Kidney (tissue), 14 donors: Measurements from ENCODE around the gene ZNF669. TPM values are rescaled to one million over a fixed set of nuclear protein-coding genes. Genes with fewer than 3 reads are reported as not detected.

Source experiments
- DNase-seq, 5 donors: peaks; one replicate each; pipeline ENCODE4 v3.0.0-alpha.2; 2013 to 2020
- FAIRE-seq: peaks from 2 replicates; lab custom pipeline; 2012; peaks lifted over from hg19 to GRCh38; lab: Jason Lieb, UNC
- H3K27ac ChIP-seq, 2 donors: one replicate each; pipeline ENCODE4 v1.7.0; 2013; ENCODE audit warnings: low read depth in 2 of 2, low read length in 2 of 2, inconsistent platforms in 1 of 2
- H3K27me3 ChIP-seq: one replicate; pipeline ENCODE4 v1.7.1; 2013; ENCODE audit warnings: low read length, inconsistent platforms; ENCODE audit not compliant: control insufficient read depth, insufficient read depth
- H3K36me3 ChIP-seq, 3 donors: one replicate each; pipeline versions ENCODE4 v1.7.0 to v1.7.1; 2013; ENCODE audit warnings: low read length in 3 of 3, control low read depth in 1 of 3, inconsistent platforms in 1 of 3; ENCODE audit not compliant: insufficient read depth in 3 of 3, control insufficient read depth in 2 of 3
- H3K4me1 ChIP-seq, 3 donors: one replicate each; pipeline versions ENCODE4 v1.7.0 to v1.7.1; 2013; ENCODE audit warnings: low read length in 3 of 3, inconsistent platforms in 1 of 3, low read depth in 1 of 3; ENCODE audit not compliant: control insufficient read depth in 2 of 3, insufficient read depth in 2 of 3
- H3K4me3 ChIP-seq, 3 donors: one replicate each; pipeline versions ENCODE4 v1.7.0 to v1.8.1; 2013; ENCODE audit warnings: low read length in 3 of 3, control low read depth in 1 of 3, inconsistent platforms in 1 of 3
- H3K9ac ChIP-seq, 3 donors: one replicate each; pipeline versions ENCODE4 v1.7.0 to v1.7.1; 2013; ENCODE audit warnings: low read length in 3 of 3, control low read depth in 1 of 3, inconsistent platforms in 1 of 3
- H3K9me3 ChIP-seq, 3 donors: one replicate each; pipeline versions ENCODE4 v1.7.0 to v1.7.1; 2013; ENCODE audit warnings: low read length in 3 of 3, control low read depth in 1 of 3, inconsistent platforms in 1 of 3; ENCODE audit not compliant: control insufficient read depth in 2 of 3, insufficient read depth in 1 of 3
- CTCF ChIP-seq: IDR thresholded peaks from 3 replicates; pipeline ENCODE4 v1.5.1; 2012; ENCODE audit warnings: mild to moderate bottlenecking, moderate library complexity, borderline replicate concordance; ENCODE audit not compliant: insufficient read depth; ENCODE audit errors: extremely low read depth
- intact Hi-C: fragments of 100-400 bp; cut with DNase I; formaldehyde crosslinking; loops from one replicate; pipeline ENCODE4 v1.11.1; 2022
- polyA plus RNA-seq: library from polyadenylated mRNA; stranded (reverse); fragments of 350-450 nt; fragmentation: Illumina TruSeq; extraction: RNeasy Lipid Tissue Mini Kit (QIAGEN cat#74804); gene quantifications from one replicate; pipeline ENCODE4 v1.2.3, GENCODE V29; 2014; ENCODE audit warnings: low read depth, low replicate concordance; ENCODE audit not compliant: insufficient read depth
- total RNA-seq: library from RNA; stranded (reverse); fragmentation: NEBNext Ultra II Directional; extraction: Animal tissue kit (Norgen Biotek cat#: 25700); gene quantifications from one replicate; pipeline ENCODE4 v1.2.1, GENCODE V29; 2021
- donor health status: control.
- donor health status: control.
- donor health status: control.
- donor health status: control.
- donor health status: control.
- donor health status: DM: yes; HTN: yes; CAD: no.
- donor health status: Normal renal cell carcinoma (clear cell type).

Gene ZNF669
- total and polyA plus RNA-seq, 2 donors from 2014 or later, result 4.2 to 7.8 TPM

- no peak for TF ChIP-seq CTCF
- Histone ChIP-seq H3K4me3 (peak overlapping the region; percentile 64 to 87 (median 82)), H3K9me3 (no peaks in the 10 kb centered on the region), H3K4me1 (peaks cover 0 to 3% (median 0%) of the 10 kb centered on the region in 3 donors), H3K9ac (peak overlapping the region; percentile 64 to 86 (median 68)), H3K27ac (peak overlapping the region in 1 of 2 donors; percentile 58), H3K27me3 (no peaks in the 10 kb centered on the region), H3K36me3 (no peaks in the 10 kb centered on the region)
- no peak for FAIRE-seq
- DNase-seq, result peak in 2 of 5 donors; percentile 34 to 57
- intact Hi-C loops, result no loop called here
Observed at GRCh38 chr1:247077876-247078257, 26.3 kb downstream of the ZNF669 start.

- no peaks in the 10 kb centered on the region for H3K36me3 ChIP-seq
- no peak overlapping the region for H3K9ac ChIP-seq
- peak overlapping the region in 1 of 3 donors; percentile 82 for H3K4me3 ChIP-seq
- intact Hi-C loops, result no loop called here
- FAIRE-seq (no peak), DNase-seq (no peak)
- no peaks in the 10 kb centered on the region for H3K9me3 ChIP-seq
- no peak overlapping the region for H3K27ac ChIP-seq
- TF ChIP-seq CTCF, result no peak
- no peaks in the 10 kb centered on the region for H3K27me3 ChIP-seq
- H3K4me1 ChIP-seq, result peaks cover 0 to 3% (median 0%) of the 10 kb centered on the region in 3 donors
Observed at GRCh38 chr1:247077213-247077612, 26.9 kb downstream of the ZNF669 start.

- no peak overlapping the region for H3K4me3 ChIP-seq
- no peak for TF ChIP-seq CTCF
- no peaks in the 10 kb centered on the region for H3K27me3 ChIP-seq
- H3K9ac ChIP-seq, result no peak overlapping the region
- DNase-seq (no peak), FAIRE-seq (no peak)
- H3K4me1 ChIP-seq, result no peaks in the 10 kb centered on the region
- no peaks in the 10 kb centered on the region for H3K36me3 ChIP-seq
- no peak overlapping the region for H3K27ac ChIP-seq
- intact Hi-C loops, result no loop called here
- H3K9me3 ChIP-seq, result peaks cover 0 to 5% (median 0%) of the 10 kb centered on the region in 3 donors
Observed at GRCh38 chr1:247070645-247071044, 33.5 kb downstream of the ZNF669 start.

GRCh38 chr1:247064304-247064703, 39.9 kb downstream of the ZNF669 start:
- Histone ChIP-seq H3K27me3 (no peaks in the 10 kb centered on the region), H3K27ac (no peak overlapping the region), H3K9ac (no peak overlapping the region), H3K4me1 (no peaks in the 10 kb centered on the region), H3K4me3 (no peak overlapping the region), H3K36me3 (peaks cover 0 to 4% (median 0%) of the 10 kb centered on the region in 3 donors), H3K9me3 (peaks cover 0 to under 1% (median 0%) of the 10 kb centered on the region in 3 donors)
- no peak for TF ChIP-seq CTCF
- no peak for FAIRE-seq
- intact Hi-C loops, result no loop called here
- DNase-seq, result no peak
